HG03342 (cell line): Measurements from ENCODE around the gene AOPEP.

Experiments
- ATAC-seq: cut with Tn5 transposase; IDR thresholded peaks from one replicate; pipeline ENCODE4 v1.9.1; 2021; ENCODE audit warnings: mild to moderate bottlenecking, moderate library complexity; ENCODE audit not compliant: unreplicated experiment

AOPEP gene

DNA sequence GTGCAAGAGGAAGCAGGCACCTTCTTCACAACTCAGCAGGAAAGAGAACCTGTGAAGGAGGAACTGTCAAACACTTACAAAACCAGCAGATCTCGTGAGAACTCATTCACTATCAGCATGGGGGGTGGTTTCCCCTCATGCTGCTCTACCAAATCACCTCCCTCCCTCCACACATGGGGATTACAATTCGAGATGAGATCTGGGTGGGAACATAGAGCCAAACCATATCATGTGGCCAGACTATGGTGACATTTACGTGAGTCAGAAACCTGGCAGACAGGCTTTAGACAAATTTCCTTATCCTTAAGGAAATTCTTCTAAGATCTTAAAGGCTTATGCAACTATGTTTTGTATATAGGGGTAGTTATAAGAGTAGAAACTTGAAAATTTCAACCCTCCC, 8.7 kb upstream of the AOPEP start:
- ATAC-seq = no peak

DNA sequence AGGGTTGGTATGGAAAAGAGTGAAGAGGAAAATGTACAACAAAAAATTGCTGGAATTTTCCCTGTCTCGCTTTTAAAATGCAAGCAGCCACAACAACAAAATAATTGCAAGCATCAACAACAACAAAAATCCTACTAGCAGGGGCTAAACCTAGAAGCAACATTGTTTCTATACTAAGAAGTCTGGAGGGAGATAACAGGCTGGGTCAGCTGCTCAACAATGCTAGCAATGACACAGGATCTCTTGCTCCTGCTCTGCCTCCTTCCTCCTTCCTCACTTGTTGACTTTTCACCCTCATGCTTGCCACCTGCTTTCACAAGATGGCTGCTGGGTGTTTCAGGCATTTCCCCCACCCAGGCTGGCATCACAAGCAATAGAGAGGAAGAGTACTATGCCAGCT, 7.6 kb upstream of the AOPEP start:
- no peak for ATAC-seq

DNA sequence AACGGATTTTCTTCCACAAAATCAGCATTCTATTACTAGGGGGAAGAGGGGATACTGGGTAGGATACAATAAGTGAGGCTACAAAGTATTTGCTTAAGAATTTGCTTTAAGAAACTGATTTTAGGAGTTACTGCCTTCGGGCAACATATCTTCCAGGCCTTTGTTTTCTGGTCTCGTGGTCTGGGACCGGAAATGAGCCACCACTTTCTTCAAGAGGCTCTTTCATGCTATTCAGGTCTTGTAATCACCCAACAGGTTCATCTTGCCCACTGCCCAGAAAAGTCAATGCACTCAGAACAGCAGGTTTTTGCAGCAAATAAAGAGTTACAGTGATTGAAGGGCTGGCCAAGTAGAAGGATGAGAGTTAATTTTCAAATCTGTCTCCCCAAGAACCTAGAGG, 6.6 kb upstream of the AOPEP start:
- ATAC-seq = no peak

DNA sequence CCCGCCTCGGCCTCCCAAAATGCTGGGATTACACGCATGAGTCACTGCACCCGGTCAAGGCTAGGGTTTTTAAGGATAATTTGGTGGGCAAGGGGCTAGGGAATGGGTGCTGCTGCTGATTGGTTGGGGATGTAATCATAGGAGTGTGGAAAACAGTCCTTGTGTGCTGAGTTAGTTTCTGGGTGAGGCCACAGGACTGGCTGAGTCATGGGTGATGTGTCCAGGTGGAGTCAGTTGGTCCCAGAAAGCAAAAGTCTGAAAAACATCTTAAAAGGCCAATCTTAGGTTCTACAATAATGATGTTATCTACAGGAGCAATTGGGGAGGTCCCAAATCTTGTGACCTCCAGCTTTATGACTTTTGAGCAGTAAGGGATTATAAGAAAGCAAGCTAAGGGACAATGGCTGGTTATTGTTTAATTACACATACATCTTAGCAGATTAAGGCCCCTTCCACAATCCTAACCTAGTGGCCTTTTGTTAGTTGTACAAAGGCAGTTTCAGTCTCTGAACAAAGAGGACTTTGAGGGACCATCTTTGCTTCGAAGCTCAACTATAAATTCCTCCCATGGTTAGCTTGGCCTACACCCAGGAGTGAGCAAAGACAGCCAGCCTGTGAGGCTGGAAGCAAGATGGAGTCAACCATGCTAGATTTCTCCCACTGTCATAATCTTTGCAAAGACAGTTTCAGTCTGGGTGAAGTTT, 5.5 kb upstream of the AOPEP start:
- ATAC-seq = no peak

- ATAC-seq = no peak
Observed at GRCh38 chr9:94721754-94722153, 4.7 kb upstream of the AOPEP start.

GRCh38 chr9:94725293-94725692, 1.2 kb upstream of the AOPEP start:
- no peak for ATAC-seq

DNA sequence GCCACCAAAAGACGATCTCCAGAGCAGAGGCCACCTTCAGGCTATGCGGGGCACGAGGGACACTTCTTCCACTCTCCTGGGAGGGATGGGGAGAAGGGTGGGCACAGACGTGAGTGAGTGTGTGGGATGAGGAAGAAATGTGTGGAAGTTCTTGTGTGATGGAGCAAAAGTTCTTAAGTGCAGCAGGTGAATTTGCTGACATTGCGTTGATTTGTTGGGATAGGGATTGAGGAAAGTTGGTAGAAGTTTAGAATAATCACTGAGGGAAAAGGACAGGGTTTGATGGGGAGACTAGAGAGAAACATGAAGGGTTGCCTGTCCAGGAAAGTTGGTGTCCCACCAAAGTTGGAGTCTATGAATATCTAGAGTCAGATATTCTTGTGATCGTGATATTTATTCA, 2.2 kb downstream of the AOPEP start:
- ATAC-seq = no peak

DNA sequence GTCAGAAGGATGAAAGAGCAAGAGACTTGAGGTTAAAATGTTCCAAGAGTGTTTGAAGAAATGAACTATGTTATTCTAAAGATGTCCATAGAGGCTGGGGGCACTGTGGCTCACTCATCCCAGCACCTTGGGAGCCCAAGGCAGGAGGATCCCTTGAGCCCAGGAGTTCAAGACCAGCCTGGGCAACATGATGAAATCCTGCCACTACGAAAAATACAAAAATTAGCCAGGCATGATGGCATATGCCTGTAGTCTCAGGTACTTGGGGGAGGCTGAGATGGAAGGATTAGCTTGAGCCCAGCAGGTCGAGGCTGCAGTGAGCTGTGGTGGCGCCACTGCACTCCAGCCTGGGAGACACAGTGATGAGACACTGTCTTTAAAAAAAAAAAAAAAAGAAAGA, 2.7 kb downstream of the AOPEP start:
- ATAC-seq = no peak

DNA sequence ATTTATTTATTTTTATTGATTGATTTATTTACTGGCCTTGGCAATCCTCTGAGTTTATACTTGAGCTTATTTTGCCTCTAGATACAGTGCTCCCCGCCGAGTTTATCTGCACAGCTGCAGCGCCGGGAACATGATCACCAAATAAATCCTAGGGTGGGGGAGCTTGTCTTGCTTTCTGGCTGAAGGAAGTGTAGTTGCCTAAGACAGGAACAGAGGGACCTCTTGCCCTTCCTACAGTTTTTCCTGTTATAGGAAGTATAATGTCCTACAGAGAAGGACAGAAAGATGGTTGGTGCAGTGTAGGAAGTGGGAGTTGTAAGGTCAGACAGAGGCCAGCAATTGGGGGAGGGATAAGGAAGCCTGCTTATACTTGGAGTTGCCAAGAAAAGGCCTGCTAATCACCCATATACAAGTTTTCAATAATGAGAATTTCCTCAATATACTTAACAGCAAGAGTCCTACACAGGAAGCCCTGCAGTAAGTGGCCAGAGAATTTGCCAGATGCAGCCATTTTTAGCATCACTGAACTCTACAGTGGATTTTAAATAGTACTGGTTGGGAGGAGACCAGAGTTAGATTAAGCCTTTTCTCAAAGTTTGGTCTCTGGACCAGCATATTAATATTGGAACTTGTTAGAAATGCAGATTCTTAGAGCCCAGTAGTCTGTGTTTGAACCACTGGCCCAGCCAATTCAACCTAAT, 7.7 kb downstream of the AOPEP start:
- no peak for ATAC-seq

GRCh38 chr9:94736759-94737158, 10.3 kb downstream of the AOPEP start:
- no peak for ATAC-seq

GRCh38 chr9:94740145-94740840, 13.8 kb downstream of the AOPEP start:
- ATAC-seq = no peak

DNA sequence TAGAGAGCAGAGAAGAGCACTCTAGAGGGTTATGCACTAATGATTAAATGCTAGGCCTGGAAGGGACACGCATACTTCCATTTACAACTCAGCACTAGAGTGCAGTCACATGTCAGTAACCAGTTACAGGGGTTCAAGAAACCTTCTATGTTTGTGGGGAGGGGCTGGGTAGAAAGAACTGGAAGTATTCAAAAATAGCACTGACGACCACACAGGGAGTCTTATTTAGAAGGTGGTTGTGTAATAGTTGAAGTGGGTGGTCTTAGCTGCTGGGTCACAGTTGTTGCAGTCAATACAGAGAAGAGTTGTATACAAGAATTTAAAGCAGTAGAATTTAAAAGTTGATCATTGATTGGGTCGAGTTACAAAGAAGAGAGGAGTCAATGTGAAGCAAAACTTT, 15.4 kb downstream of the AOPEP start:
- no peak for ATAC-seq

- ATAC-seq = no peak
Observed at GRCh38 chr9:94743035-94743954, 16.8 kb downstream of the AOPEP start.

DNA sequence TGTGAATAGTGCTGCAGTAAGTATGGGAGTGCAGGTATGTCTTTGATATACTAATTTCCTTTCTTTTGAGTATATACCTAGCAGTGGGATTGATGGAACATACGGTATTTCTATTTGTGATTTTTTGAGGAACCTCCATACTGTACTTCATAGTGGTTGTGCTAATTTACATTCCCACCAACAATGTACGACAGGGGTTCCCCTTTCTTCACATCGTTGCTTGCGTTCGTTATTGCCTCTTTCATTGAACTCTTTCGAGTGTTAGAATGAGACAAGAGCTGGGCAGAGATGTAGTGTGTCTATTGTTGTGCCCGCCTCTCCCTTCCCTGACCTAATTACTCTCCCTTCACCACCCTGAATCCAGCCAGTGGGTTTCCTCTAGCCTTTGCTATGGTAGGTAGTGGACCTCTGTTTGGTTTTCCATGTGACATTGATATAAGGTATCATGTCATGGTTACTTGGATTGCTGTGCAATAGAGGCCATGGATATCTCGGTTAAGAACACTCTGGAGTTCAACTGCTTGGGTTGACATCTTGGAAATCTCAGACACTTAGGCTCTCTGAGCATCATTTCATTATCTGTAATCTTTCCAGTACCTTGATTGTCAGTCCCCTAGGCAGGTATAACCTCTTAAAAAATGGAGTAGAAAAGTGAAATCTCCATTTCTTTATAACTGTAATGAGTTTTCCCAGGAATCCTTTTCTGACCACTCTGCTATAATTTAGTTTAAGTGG, 19.5 kb downstream of the AOPEP start:
- ATAC-seq = no peak

- ATAC-seq = no peak
Observed at GRCh38 chr9:94746541-94747370, 20.3 kb downstream of the AOPEP start.

DNA sequence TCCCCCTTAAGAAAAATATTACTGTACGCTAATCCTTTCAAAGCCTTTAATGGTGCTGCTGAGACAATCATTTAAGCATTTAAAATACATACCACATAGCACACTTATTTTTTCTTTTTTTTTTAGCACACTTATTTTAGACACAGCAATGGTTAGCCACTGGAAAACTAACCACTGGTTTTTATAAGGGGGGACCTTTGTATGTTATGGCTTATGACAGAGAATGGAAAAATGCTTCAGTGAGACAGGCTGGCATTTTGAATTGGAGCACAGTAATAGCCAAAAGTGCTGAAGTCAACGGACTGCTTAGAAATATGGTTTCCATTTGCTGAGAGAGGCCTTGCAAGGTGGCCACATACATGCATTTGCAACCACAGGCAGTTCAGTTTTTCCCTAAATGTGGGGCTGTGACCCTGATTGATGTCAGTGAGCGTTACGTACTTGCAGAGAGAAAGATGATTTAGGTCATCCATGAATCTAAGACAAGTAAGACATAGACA, 28.5 kb downstream of the AOPEP start:
- no peak for ATAC-seq

DNA sequence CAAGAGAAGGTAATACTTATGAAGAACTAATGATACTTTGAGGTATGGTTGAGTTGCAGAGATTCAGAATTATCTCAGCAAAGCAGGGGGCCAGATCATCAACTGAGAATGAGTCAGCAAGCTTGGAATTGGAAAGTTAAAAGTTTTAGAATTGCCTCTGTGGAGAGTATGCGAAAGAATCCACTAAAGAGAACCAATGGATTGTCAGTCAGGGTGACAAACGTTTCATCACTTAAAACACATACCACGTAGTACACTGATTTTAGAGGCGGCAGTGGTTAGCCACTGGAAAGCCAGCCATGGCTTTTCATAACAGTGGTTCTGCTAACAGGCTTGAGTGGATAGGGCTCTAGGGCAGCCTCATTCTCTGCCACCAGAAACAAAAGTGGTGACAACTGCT, 30.7 kb downstream of the AOPEP start:
- ATAC-seq = no peak

DNA sequence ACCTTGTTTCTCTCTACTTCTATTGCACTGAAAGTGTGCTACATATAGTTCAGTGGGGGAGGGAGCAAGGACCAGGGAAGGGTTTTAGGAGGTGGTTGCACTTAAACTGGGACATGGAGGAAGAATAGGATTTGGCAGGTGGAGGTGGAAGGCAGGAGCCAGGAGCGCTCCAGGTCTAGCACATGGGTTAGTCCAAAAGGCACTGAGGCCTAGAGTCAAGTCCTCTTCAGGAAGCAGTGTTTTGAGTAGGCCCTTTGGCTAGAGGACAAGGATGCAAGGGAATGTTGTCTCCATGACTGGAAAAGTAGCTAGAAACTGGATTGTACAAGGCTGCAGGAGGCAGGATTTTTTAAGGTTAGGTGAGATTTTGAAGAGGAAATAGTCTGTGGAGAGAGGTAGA, 31.5 kb downstream of the AOPEP start:
- no peak for ATAC-seq

GRCh38 chr9:94758880-94759279, 32.4 kb downstream of the AOPEP start:
- ATAC-seq = no peak
